Measurements from ENCODE around the gene RNF144A.

RNF144A gene

DNA sequence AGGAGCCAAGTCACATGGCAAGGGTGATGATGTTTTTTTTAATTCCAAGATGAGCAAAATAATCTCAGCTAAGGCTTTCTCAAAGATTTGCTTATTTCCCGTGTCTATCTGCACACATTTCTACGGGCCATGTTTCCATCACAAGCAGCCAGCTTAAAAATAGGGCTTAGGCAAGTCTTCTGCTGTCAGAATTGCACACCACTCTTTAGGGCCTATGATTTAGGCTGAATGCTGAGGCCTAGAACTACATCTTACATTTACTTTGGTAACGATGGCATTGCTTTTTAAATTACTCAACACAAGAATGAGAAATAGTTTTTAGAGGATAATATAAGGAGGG is 144.2 kb downstream of the RNF144A start:
- TF ChIP-seq, protein P1, sequence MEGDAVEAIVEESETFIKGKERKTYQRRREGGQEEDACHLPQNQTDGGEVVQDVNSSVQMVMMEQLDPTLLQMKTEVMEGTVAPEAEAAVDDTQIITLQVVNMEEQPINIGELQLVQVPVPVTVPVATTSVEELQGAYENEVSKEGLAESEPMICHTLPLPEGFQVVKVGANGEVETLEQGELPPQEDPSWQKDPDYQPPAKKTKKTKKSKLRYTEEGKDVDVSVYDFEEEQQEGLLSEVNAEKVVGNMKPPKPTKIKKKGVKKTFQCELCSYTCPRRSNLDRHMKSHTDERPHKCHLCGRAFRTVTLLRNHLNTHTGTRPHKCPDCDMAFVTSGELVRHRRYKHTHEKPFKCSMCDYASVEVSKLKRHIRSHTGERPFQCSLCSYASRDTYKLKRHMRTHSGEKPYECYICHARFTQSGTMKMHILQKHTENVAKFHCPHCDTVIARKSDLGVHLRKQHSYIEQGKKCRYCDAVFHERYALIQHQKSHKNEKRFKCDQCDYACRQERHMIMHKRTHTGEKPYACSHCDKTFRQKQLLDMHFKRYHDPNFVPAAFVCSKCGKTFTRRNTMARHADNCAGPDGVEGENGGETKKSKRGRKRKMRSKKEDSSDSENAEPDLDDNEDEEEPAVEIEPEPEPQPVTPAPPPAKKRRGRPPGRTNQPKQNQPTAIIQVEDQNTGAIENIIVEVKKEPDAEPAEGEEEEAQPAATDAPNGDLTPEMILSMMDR (IDR thresholded peaks at IDR 0.05; ENCODE audit: extremely low read depth, missing control alignments), result no peak
- DNase-seq (ENCODE audit: low spot score), result no peak

DNA sequence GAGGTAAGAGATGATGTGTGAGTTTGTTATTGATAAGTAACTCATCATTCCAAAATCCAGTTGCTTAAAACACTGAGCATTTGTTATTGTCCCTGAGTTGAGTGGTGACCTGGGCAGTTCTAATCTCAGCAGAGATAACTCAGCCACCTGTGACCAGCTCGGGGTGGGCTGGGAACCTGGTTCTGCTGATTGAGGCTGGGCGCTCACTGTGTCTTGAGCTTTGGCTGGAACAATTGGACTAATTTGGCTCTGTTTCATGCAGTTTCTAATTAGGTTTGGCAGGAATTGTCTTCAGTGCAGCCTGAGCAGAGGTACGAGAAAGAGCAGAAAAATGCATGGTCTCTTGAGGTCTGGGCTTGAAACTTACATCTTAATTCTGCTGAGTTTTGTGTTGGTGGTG is 144.7 kb downstream of the RNF144A start:
- TF ChIP-seq, protein P1 (IDR thresholded peaks at IDR 0.05; ENCODE audit: extremely low read depth, missing control alignments), result no peak
- DNase-seq (ENCODE audit: low spot score), result no peak

DNA sequence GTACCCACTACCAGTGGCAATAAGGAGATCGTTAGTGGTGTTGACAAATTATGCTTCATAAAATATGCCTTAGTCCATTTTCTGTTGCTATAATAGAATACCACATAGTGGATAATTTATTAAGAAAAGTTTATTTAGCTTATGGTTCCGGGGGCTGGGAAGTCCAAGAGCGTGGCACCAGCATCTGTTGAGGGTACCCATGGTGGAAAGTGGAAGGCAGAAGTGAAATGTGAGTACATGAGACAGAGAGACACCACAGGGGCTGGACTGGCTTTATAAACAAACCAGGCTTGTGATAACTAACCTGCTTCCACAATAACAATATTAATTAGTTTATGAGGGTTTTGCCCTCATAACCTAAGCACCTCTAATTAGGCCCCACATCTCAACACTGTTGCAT is 146.6 kb downstream of the RNF144A start:
- TF ChIP-seq, protein P1 (IDR thresholded peaks at IDR 0.05; ENCODE audit: extremely low read depth, missing control alignments), result no peak
- DNase-seq (ENCODE audit: low spot score), result no peak

DNA sequence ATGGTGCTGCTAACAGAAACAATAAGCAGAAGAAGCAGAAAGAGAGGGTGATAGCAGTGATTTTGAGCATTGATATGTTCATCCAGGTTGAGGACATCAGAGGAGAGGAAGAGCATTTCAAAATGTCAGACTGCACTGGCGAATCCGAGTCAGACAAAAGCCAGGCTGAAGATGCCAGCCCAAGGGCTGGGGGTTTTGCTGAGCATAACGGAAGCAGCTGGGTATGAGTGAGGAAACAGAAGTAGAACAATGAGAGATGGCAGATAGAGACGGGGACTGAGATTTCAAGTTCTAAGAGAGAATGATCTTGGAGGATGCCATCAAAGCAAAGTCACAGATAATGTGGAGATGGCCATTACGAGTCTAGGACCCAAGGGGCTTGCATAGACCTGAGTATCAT is 151.2 kb downstream of the RNF144A start:
- DNase-seq (ENCODE audit: low spot score), result no peak
- TF ChIP-seq, protein P1 (IDR thresholded peaks at IDR 0.05; ENCODE audit: extremely low read depth, missing control alignments), result no peak

DNA sequence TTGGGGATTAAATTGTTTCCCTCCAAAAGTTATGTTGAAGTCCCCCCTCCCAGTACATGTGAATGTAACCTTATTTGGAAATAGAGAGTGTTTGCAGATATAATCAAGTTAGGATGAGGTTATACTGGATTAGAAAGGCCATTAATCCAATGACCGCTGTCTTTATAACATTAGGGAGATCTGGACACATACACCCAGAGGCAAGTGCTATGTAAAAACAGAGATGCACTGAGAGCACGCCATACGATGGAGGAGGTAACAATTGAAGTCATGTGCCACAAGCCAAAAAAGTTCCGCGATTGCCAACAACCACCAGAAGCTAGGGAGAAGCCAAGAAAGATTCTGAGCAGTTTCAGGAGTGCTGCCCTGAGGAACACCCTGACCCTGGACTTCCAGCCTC is 153.3 kb downstream of the RNF144A start:
- TF ChIP-seq, protein P1 (IDR thresholded peaks at IDR 0.05; ENCODE audit: extremely low read depth, missing control alignments), result no peak

DNA sequence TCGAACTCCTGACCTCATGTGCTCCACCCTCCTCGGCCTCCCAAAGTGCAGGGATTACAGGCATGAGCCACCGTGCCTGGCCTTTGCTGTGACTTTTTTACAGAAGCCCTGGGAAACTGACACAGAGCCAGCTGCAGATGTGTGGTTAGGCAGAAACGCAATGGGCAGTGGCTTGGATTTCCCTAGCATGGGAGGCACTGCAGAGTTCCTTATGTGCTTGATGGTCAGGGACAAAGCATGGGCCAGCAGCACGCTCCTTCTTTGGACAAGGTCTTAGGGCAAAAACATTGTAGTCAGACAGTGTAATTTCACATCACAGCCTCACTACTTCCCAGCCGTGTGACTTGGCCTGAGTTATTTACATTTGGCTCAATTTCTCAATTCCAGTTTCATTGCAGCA is 153.9 kb downstream of the RNF144A start:
- DNase-seq (ENCODE audit: low spot score), result no peak
- TF ChIP-seq, protein P1 (IDR thresholded peaks at IDR 0.05; ENCODE audit: extremely low read depth, missing control alignments), result no peak

More for the DNA sequence above, 153.3 kb downstream of the RNF144A start:
- no peak for DNase-seq (ENCODE audit: low spot score)

DNA sequence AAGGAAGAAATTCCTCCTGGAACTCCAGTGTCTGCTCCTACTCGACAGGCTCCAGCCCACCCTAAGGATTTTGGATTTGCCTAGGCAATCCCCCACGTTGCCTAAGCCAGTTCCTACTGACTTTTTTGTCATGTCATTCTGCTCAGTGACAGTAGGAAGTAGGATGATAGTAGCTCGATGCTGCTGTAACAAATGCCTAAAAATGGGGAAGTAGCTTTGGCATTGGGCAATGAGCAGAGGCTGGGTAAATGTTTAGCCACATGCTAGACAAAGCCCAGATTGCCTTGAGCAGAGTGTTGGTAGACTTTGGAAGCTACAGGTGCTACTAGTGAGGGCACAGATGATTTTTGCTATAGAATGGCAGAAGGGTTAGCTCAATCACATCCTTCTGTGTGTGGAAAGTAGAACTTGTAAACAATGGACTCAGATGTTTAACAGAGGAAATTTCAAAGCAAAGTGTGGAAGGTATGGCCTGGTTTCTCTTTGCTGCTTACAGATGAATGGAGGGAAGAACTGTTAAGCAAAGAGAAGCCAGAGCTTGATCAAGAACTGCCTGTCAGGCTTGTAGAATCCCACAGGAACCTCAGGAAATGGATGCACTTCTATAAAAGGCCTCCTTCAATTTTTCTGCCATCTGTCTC is 154.8 kb downstream of the RNF144A start:
- DNase-seq (ENCODE audit: low spot score), result no peak
- TF ChIP-seq, protein P1 (IDR thresholded peaks at IDR 0.05; ENCODE audit: extremely low read depth, missing control alignments), result no peak

Measured in GM20000 (cell line).